HG02973 (cell line): ENCODE measurements around the gene GARS1.

Experiments
- ATAC-seq: cut with Tn5 transposase; IDR thresholded peaks from one replicate; pipeline ENCODE4 v1.9.1; 2021; ENCODE audit warnings: moderate library complexity; ENCODE audit not compliant: unreplicated experiment

The GARS1 gene

DNA sequence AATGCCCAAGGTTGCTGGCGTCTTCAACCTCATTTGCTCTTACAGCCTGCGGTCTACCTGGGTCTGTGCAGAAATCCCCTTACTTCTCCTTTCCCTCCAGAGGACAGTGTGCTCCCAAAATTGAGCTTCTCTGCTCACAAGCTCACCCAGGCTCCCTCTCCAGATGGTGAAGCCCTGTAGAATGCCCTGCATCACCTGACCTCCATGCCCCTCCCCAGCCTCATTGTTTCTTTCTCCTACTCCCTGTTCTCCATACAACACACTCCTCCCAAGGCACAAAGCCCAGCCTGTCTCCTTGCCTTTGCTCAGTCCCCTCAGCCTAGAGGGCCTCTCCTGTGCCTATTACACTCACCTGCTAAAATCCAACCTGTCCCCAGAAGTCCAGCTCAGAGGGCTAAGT lies 84.1 kb downstream of the GARS1 start:
- no peak for ATAC-seq

- ATAC-seq = no peak
These were observed 85.0 kb downstream of the GARS1 start for GRCh38 chr7:30679664-30680063.

DNA sequence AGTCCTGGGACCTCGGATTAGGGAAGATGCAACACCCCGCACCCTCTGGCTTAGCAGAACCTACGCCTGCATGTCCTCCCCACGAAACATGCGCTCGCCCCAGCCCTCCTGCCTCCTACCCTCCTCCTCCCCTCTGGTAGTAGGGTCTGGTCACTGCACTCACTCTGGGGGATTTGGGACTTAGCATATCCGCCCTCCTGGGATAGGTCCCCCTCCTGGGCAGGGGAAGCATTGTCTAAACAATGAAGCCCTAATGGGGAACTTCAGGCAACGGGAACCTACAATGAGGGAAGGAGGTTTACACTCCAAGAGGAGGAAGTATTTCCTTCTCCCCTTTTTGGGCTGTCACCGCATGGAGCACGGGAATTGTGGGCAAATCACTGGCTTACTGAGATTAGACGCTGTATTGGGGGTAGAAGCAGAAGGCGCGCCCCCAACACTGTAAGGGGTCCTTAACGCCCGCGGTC lies 86.7 kb downstream of the GARS1 start:
- no peak for ATAC-seq

GRCh38 chr7:30681815-30682211 lies 87.1 kb downstream of the GARS1 start:
- ATAC-seq = no peak

DNA sequence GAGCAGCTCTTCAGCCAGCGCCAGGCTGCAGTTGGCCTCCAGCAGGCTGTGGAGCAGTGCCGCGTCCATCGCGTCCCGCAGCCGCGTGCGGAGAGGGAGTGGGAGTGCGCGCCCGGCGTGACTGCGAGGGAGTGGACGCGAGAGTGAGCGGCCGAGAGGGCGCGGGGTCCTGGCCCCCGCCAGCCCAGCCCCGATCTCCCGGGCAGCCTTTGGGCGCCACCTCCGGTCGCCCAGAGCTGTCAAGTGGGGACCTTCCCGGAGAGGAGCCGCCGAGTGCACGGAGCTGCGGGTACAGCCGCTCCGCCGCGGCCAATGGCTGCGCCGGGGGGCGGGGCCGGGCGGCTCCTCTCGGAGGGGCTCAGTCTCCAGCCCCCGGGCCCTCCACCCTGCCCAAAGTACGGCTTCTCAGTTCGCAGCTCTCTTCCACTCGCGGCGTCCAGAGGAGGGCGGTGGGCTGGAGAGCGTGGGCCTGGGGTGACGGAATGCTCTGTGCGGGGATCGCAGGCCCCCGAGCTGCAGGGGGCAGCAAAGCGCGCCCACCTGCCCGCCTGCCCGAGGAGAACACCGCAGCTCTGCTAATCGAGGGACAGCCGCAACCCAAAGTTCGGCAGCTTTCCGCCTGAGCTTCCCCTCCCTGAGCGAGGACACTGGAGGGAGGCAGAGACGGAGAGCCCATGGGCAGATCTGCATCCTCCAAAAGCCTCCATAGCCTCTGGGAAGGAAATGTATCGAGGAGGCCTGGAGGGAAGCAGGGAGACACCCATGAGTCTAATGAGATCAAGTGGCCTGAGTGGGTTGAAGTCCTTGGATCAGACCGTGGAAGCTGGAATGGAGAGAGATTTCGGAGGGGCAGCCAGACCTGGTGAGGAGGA lies 87.8 kb downstream of the GARS1 start, which contains the start of gene CRHR2:
Gene CRHR2, minus strand, starts transcription at position 245 of the 872 bp plus-strand sequence. Its CDS starts 176 bp downstream, at position 69.
- ATAC-seq = no peak

GRCh38 chr7:30683306-30683705 lies 88.6 kb downstream of the GARS1 start:
- no peak for ATAC-seq
